GM12872 (cell line): Measurements from ENCODE around the gene MROH8.

Source experiments
- TF ChIP-seq, protein P1 (sequence below): IDR thresholded peaks from 3 replicates; pipeline ENCODE4 v1.5.1; 2011; ENCODE audit warnings: low read depth, mild to moderate bottlenecking, low read length, moderate library complexity; ENCODE audit not compliant: insufficient read depth

Gene MROH8

DNA sequence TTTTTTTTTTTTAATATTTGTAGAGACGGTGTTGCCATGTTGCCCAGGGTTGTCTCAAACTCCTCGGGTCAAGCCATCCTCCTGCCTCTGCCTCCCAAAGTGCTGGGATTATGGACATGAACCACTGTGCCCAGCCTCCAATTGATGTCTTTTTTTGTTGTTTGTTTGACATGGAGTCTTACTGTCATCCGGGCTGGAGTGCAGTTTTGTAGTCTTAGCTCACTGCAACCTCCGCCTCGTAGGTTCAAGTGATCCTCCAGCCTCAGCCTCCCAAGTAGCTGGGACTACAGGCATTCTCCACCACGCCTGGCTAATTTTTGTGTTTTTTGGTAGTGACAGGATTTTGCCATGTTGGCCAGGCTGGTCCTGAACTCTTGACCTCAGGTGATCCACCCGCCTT lies 9.4 kb upstream of the MROH8 start:
- TF ChIP-seq, protein P1, sequence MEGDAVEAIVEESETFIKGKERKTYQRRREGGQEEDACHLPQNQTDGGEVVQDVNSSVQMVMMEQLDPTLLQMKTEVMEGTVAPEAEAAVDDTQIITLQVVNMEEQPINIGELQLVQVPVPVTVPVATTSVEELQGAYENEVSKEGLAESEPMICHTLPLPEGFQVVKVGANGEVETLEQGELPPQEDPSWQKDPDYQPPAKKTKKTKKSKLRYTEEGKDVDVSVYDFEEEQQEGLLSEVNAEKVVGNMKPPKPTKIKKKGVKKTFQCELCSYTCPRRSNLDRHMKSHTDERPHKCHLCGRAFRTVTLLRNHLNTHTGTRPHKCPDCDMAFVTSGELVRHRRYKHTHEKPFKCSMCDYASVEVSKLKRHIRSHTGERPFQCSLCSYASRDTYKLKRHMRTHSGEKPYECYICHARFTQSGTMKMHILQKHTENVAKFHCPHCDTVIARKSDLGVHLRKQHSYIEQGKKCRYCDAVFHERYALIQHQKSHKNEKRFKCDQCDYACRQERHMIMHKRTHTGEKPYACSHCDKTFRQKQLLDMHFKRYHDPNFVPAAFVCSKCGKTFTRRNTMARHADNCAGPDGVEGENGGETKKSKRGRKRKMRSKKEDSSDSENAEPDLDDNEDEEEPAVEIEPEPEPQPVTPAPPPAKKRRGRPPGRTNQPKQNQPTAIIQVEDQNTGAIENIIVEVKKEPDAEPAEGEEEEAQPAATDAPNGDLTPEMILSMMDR: no peak

DNA sequence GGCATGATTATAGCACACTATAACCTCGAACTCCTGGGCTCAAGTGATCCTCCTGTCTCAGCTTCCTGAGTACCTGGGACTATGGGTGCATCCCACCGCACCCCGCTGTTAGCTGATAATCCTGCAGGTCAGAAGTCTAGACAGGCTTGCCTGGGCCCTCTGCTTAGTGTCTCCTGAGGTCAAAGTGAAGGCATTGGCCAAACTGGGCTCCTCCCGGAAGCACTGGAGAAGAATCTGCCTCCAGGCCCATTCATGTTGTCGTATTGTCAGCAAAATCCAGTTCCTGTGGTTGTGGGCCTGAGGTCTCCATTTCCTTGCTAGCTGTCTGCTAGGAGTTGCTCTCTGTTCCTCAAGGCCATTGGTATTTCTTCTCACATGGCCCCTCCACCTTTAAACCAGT lies 6.3 kb upstream of the MROH8 start:
- TF ChIP-seq, protein P1: no peak

- TF ChIP-seq, protein P1: no peak
Measured at GRCh38 chr20:37179683-37180524, 556 bp upstream of the MROH8 start.

- TF ChIP-seq, protein P1: no peak
Measured at GRCh38 chr20:37172836-37173235, 6.5 kb downstream of the MROH8 start.

- TF ChIP-seq, protein P1: no peak
Measured at GRCh38 chr20:37166867-37167266, 12.5 kb downstream of the MROH8 start.

DNA sequence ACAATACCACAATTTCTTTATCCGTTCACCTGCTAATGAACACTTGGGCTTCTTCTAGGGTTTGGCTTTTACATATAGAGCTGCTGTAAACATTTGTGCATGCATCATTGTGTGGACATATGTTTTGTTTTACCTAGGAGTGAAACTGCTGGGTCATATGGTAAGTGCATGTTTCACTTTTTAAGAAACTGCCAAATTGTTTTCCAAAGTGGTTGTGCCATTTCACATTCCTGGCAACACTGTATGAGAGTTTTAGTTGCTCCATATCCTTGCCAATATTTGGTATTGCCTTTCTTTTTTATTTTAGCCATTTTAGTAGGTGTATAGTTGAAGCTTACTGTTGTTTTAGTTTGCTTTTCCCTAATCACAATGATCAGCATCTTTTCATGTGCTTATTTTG lies 14.3 kb downstream of the MROH8 start:
- TF ChIP-seq, protein P1: no peak

DNA sequence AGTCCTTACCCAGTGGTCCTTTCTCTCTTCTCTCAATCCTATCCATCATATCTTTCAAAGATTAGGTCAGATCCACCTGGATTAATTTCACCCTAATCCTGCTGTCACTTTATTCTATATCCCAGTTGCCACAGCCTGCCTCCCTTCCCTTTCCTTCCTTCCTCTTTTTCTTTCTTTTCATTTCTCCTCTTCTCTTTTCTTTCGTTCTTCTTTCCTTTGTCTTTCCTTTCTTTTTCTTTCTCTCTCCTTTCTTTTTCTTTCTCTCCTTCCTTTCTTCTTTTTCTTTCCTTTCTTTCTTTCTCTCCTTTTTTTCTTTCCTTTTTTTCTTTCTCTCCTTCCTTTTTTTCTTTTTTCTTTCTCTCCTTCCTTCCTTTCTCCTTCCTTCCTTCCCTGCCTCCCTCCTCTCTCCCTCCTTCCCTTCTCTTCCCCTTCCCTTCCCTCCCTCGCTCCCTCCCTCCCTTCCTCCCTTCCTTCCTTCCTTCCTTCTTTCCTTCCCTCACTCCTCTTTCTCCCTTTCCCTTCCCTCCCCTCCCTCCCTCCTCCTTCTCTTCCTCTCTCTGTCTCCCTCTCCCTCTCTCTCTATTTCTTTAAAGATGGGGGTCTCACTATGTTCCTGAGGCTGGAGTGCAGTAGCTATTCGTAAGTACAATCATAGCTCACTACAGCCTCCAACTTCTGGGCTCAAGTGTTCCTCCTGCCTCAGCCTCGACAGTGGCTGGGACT lies 15.4 kb downstream of the MROH8 start:
- TF ChIP-seq, protein P1: no peak
